Right atrium auricular region (tissue), 2 donors: ENCODE data around the gene FAM118A. TPM values are rescaled to one million over a fixed set of nuclear protein-coding genes. Genes with fewer than 3 reads are reported as not detected.
A peak's percentile ranks its signal among the peaks of the same experiment; 100 is the strongest.

ENCODE experiments used
- DNase-seq: peaks from one replicate; pipeline ENCODE4 v3.0.0-alpha.2; 2019; ENCODE audit warnings: low spot score
- H3K27ac ChIP-seq, 2 donors: fragments of 200-600 bp; sonication (generic); 1 replicate in 1 of 2; 2 replicates in 1 of 2; pipeline ENCODE4 v1.5.1; 2016 to 2019
- H3K27me3 ChIP-seq, 2 donors: fragments of 200-600 bp; sonication (generic); one replicate each; pipeline versions ENCODE4 v1.5.1 to v1.6.0; 2017 to 2019
- H3K36me3 ChIP-seq: fragments of 200-600 bp; sonication (generic); one replicate; pipeline ENCODE4 v1.5.1; 2016
- H3K4me1 ChIP-seq, 2 donors: fragments of 200-600 bp; sonication (generic); one replicate each; pipeline versions ENCODE4 v1.5.1 to v1.6.0; 2017 to 2019
- H3K4me3 ChIP-seq, 2 donors: fragments of 200-600 bp; sonication (generic); 1 replicate in 1 of 2; 2 replicates in 1 of 2; pipeline ENCODE4 v1.5.1; 2017 to 2019; ENCODE audit warnings: mild to moderate bottlenecking in 1 of 2, moderate library complexity in 1 of 2
- H3K9me3 ChIP-seq, 2 donors: fragments of 200-600 bp; sonication (generic); one replicate each; pipeline ENCODE4 v1.5.1; 2019
- CTCF ChIP-seq, 2 donors: fragments of 200-600 bp; sonication (generic); IDR thresholded peaks; one replicate each; pipeline ENCODE4 v1.5.1; 2019; ENCODE audit warnings: antibody characterized with exemption in 2 of 2
- total RNA-seq, 2 donors: library from RNA; depleted of rRNA; stranded (reverse); fragments of >200 nt; gene quantifications; one replicate each; pipeline ENCODE4 v1.1.0, GENCODE V29; 2016

The FAM118A gene
- total RNA-seq, 2 donors from 2014 or later, result 11.6 to 12.4 TPM

GRCh38 chr22:45308957-45309421 is 745 bp upstream of the FAM118A start:
- Histone ChIP-seq H3K27me3 (no peaks in the 10 kb centered on the region), H3K27ac (peak overlapping the region; percentile 85 to 88), H3K36me3 (no peaks in the 10 kb centered on the region), H3K4me1 (peaks cover 0 to 29% of the 10 kb centered on the region in 2 donors), H3K4me3 (peak overlapping the region; percentile 23 to 91), H3K9me3 (no peaks in the 10 kb centered on the region)
- no peak for TF ChIP-seq CTCF (IDR thresholded peaks at IDR 0.05)
- no peak for DNase-seq

GRCh38 chr22:45310331-45310976 is 720 bp downstream of the FAM118A start:
- Histone ChIP-seq H3K36me3 (no peaks in the 10 kb centered on the region), H3K4me3 (peak overlapping the region; percentile 88 to 91), H3K27me3 (no peaks in the 10 kb centered on the region), H3K27ac (peak overlapping the region; percentile 85 to 88), H3K9me3 (no peaks in the 10 kb centered on the region), H3K4me1 (peaks cover 0 to 38% of the 10 kb centered on the region in 2 donors)
- no peak for DNase-seq
- no peak for TF ChIP-seq CTCF (IDR thresholded peaks at IDR 0.05)

- no peaks in the 10 kb centered on the region for H3K9me3 ChIP-seq
- H3K27me3 ChIP-seq, result no peaks in the 10 kb centered on the region
- peak overlapping the region; percentile 85 to 88 for H3K27ac ChIP-seq
- no peak for DNase-seq
- no peak for TF ChIP-seq CTCF (IDR thresholded peaks at IDR 0.05)
- H3K4me3 ChIP-seq, result peak overlapping the region; percentile 88 to 91
- no peaks in the 10 kb centered on the region for H3K36me3 ChIP-seq
- H3K4me1 ChIP-seq, result peaks cover 0 to 39% of the 10 kb centered on the region in 2 donors
Observed at GRCh38 chr22:45310977-45311531, 1.3 kb downstream of the FAM118A start.

- no peaks in the 10 kb centered on the region for H3K27me3 ChIP-seq
- H3K36me3 ChIP-seq, result no peaks in the 10 kb centered on the region
- H3K27ac ChIP-seq, result peak overlapping the region in 1 of 2 donors; percentile 60
- no peak for DNase-seq
- no peaks in the 10 kb centered on the region for H3K9me3 ChIP-seq
- no peak for TF ChIP-seq CTCF (IDR thresholded peaks at IDR 0.05)
- H3K4me3 ChIP-seq, result no peak overlapping the region
- H3K4me1 ChIP-seq, result peaks cover 0 to 52% of the 10 kb centered on the region in 2 donors
Observed at GRCh38 chr22:45312415-45312814, 2.7 kb downstream of the FAM118A start.

GRCh38 chr22:45312856-45313255 is 3.1 kb downstream of the FAM118A start:
- no peaks in the 10 kb centered on the region for H3K27me3 ChIP-seq
- H3K9me3 ChIP-seq, result no peaks in the 10 kb centered on the region
- no peak for DNase-seq
- TF ChIP-seq CTCF (IDR thresholded peaks at IDR 0.05), result no peak
- H3K4me1 ChIP-seq, result peaks cover 0 to 57% of the 10 kb centered on the region in 2 donors
- no peak overlapping the region for H3K4me3 ChIP-seq
- H3K36me3 ChIP-seq, result no peaks in the 10 kb centered on the region
- H3K27ac ChIP-seq, result peak overlapping the region in 1 of 2 donors; percentile 60
